HepG2 (cell line): ENCODE measurements around the gene MUTYH. TPM values are rescaled to one million over a fixed set of nuclear protein-coding genes. Genes with fewer than 3 reads are reported as not detected.

ENCODE experiments used
- ATAC-seq: fragments of 200-7000 bp; cut with Tn5 transposase; 3 replicates; pipeline ENCODE4 v1.9.1; 2020; ENCODE audit warnings: mild to moderate bottlenecking, moderate library complexity
- BruUV-seq: library from RNA; stranded (reverse); fragments of 400-500 nt; replicated peaks from 2 replicates; lab custom pipeline; 2021; lab: Mats Ljungman, UMichigan
- CTCF ChIA-PET: fragments of 300-600 bp; formaldehyde crosslinking; extraction: SDS; loops from one replicate; lab custom pipeline; 2021; ENCODE audit warnings: low total read pairs, inconsistent platforms, low intra/inter-chr PET ratio; lab: Yijun Ruan, JAX
- POLR2A ChIA-PET: fragments of 350-600 bp; sonication (Branson Sonifier 250); formaldehyde crosslinking; loops from one replicate; lab custom pipeline; 2020; ENCODE audit warnings: antibody characterized with exemption, inconsistent platforms; lab: Yijun Ruan, JAX
- DNase-seq: peaks from one replicate; pipeline ENCODE4 v3.0.0-alpha.2; 2015; ENCODE audit warnings: low spot score
- FAIRE-seq: peaks from 3 replicates; lab custom pipeline; 2011; peaks lifted over from hg19 to GRCh38; lab: Jason Lieb, UNC
- H2AFZ ChIP-seq: one replicate; pipeline ENCODE4 v1.6.1; 2011; ENCODE audit warnings: low read length, inconsistent platforms
- H3K27ac ChIP-seq: fragments of 300-600 bp; 3 replicates; pipeline ENCODE4 v1.8.0; 2011; ENCODE audit warnings: mixed run types, mild to moderate bottlenecking, mixed read lengths, low read length, inconsistent platforms; ENCODE audit not compliant: insufficient read depth; ENCODE audit errors: extremely low read length
- H3K27me3 ChIP-seq, 2 experiments: fragments of 200-600 bp in 1 of 2; 2 replicates in 1 of 2; 3 replicates in 1 of 2; pipeline versions ENCODE4 v1.6.0 to v1.8.0; 2011; ENCODE audit warnings: low read length in 2 of 2, mild to moderate bottlenecking in 2 of 2, moderate library complexity in 2 of 2, inconsistent platforms in 1 of 2; ENCODE audit not compliant: insufficient read depth in 2 of 2, control insufficient read depth in 1 of 2
- H3K36me3 ChIP-seq, 2 experiments: fragments of 200-600 bp in 1 of 2; replicated peaks in 1 of 2; 2 replicates in 1 of 2; 3 replicates in 1 of 2; pipeline versions ENCODE4 v1.5.1 to v1.8.0; 2011; ENCODE audit warnings: low read length in 2 of 2, inconsistent platforms in 1 of 2; ENCODE audit not compliant: insufficient read depth in 2 of 2, control insufficient read depth in 1 of 2
- H3K4me1 ChIP-seq: 2 replicates; pipeline ENCODE4 v1.5.1; 2012; ENCODE audit warnings: low read length, inconsistent platforms; ENCODE audit not compliant: insufficient read depth
- H3K4me2 ChIP-seq: 2 replicates; pipeline ENCODE4 v1.6.0; 2011; ENCODE audit warnings: low read depth, low read length, inconsistent platforms
- H3K4me3 ChIP-seq, 3 experiments: fragments of 200-600 bp in 1 of 3; sonication (generic), shearing (Covaris generic) in 1 of 3; replicated peaks in 1 of 3; 2 replicates each; pipeline ENCODE4 v1.5.1; 2011 to 2016; ENCODE audit warnings: low read length in 3 of 3, inconsistent platforms in 2 of 3, low read depth in 2 of 3, mild to moderate bottlenecking in 2 of 3, control low read depth in 1 of 3, mixed read lengths in 1 of 3; ENCODE audit not compliant: insufficient read depth in 1 of 3
- H3K79me2 ChIP-seq: one replicate; pipeline ENCODE4 v1.6.1; 2011; ENCODE audit warnings: low read length, inconsistent platforms; ENCODE audit not compliant: insufficient read depth
- H3K9ac ChIP-seq: 2 replicates; pipeline ENCODE4 v1.6.0; 2011; ENCODE audit warnings: mild to moderate bottlenecking, low read depth, low read length, inconsistent platforms; ENCODE audit not compliant: insufficient read depth
- H3K9me3 ChIP-seq: 2 replicates; pipeline ENCODE4 v1.5.1; 2012; ENCODE audit warnings: mild to moderate bottlenecking, low read length
- H4K20me1 ChIP-seq: 2 replicates; pipeline ENCODE4 v1.6.0; 2011; ENCODE audit warnings: inconsistent platforms, mild to moderate bottlenecking, low read length, moderate library complexity; ENCODE audit not compliant: insufficient read depth
- IKZF4 ChIP-seq: sonication (generic); formaldehyde crosslinking; IDR thresholded peaks from 2 replicates; pipeline ENCODE4 v1.5.1; 2020; ENCODE audit warnings: borderline replicate concordance, mild to moderate bottlenecking, low read depth, missing genetic modification reagents; ENCODE audit errors: not compliant biosample characterization
- KMT2A ChIP-seq: sonication (generic); formaldehyde crosslinking; IDR thresholded peaks from 2 replicates; pipeline ENCODE4 v1.4.0; 2020; ENCODE audit warnings: missing genetic modification reagents
- MAFG ChIP-seq: sonication (generic); formaldehyde crosslinking; IDR thresholded peaks from 2 replicates; pipeline ENCODE4 v1.5.1; 2020; ENCODE audit warnings: mild to moderate bottlenecking, missing genetic modification reagents
- NFE2L2 ChIP-seq: fragments of 150-350 bp; IDR thresholded peaks from 2 replicates; pipeline ENCODE4 v1.6.1; 2014; ENCODE audit warnings: low read length
- NFIB ChIP-seq: sonication (generic); formaldehyde crosslinking; IDR thresholded peaks from 2 replicates; pipeline ENCODE4 v1.9.0; 2021; ENCODE audit warnings: missing genetic modification reagents, mild to moderate bottlenecking, borderline replicate concordance
- POLR2AphosphoS5 ChIP-seq: IDR thresholded peaks from 2 replicates; pipeline ENCODE4 v1.6.1; 2012; ENCODE audit warnings: low read depth, low read length
- PPARG ChIP-seq: conservative IDR thresholded peaks from 2 replicates; pipeline ENCODE4 v1.6.1; 2016; ENCODE audit warnings: missing biosample characterization, missing genetic modification reagents
- RBM22 ChIP-seq: fragments of 200-400 bp; formaldehyde crosslinking; optimal IDR thresholded peaks from 2 replicates; pipeline ENCODE3; 2017; ENCODE audit warnings: mild to moderate bottlenecking, low read length, moderate library complexity
- TCF7L2 ChIP-seq: IDR thresholded peaks from 2 replicates; pipeline ENCODE4 v1.6.1; 2011; ENCODE audit warnings: mild to moderate bottlenecking, low read depth, low read length, moderate library complexity
- ZNF263 ChIP-seq: sonication (generic); formaldehyde crosslinking; IDR thresholded peaks from 2 replicates; pipeline ENCODE4 v1.4.0; 2020; ENCODE audit warnings: missing genetic modification reagents
- WGBS: methylation state at CpG from one replicate; pipeline ENCODE4 v1.1.6; 2017; ENCODE audit warnings: low lambda C conversion rate; 5-methylcytosine and 5-hydroxymethylcytosine counted together
- in situ Hi-C: cut with HindIII; loops from 2 replicates; pipeline ENCODE4 v1.10.0; 2017; ENCODE audit warnings: low pct_unique_long_range_greater_than_20kb; ENCODE audit not compliant: extremely low pct_ligation_motif_present
- intact Hi-C: fragments of 100-400 bp; cut with micrococcal nuclease; formaldehyde crosslinking; loops from one replicate; pipeline ENCODE4 v1.10.0; 2022; ENCODE audit not compliant: unreplicated experiment
- polyA plus RNA-seq, 8 experiments: library from polyadenylated mRNA; depleted of rRNA in 3 of 8; stranded (reverse) in 7 of 8; unstranded in 1 of 8; fragments of >200 nt; fragmentation: Illumina TruSeq in 4 of 8; extraction: Trizol in 4 of 8; gene quantifications; 2 replicates each; pipeline versions ENCODE4 v1.2.1 to v1.2.3, GENCODE V29; 2011 to 2016; ENCODE audit warnings: low read depth in 4 of 8, missing spikeins in 1 of 8, mixed read lengths in 1 of 8; ENCODE audit not compliant: insufficient read depth in 1 of 8
- total RNA-seq, 5 experiments: library from RNA; depleted of rRNA; stranded (reverse); fragments of >200 nt; fragmentation: Illumina TruSeq; extraction: Trizol; gene quantifications; 2 replicates each; pipeline ENCODE4 v1.2.3, GENCODE V29; 2016; ENCODE audit warnings: low read depth in 1 of 5
- TF ChIP-seq, protein P1 (sequence below): sonication (generic); formaldehyde crosslinking; IDR thresholded peaks from 2 replicates; pipeline ENCODE4 v1.4.0; 2020; ENCODE audit warnings: missing genetic modification reagents, borderline replicate concordance
- TF ChIP-seq, protein P2 (sequence below): sonication (generic); formaldehyde crosslinking; IDR thresholded peaks from 2 replicates; pipeline ENCODE4 v1.5.0; 2020; ENCODE audit warnings: missing genetic modification reagents, mild to moderate bottlenecking, borderline replicate concordance

The MUTYH gene
- total and polyA plus RNA-seq, 2 of the 13 experiments (the other 11 are each of a cell fraction or from before 2014, with no cell fraction given): 16.3 to 17.1 TPM

DNA sequence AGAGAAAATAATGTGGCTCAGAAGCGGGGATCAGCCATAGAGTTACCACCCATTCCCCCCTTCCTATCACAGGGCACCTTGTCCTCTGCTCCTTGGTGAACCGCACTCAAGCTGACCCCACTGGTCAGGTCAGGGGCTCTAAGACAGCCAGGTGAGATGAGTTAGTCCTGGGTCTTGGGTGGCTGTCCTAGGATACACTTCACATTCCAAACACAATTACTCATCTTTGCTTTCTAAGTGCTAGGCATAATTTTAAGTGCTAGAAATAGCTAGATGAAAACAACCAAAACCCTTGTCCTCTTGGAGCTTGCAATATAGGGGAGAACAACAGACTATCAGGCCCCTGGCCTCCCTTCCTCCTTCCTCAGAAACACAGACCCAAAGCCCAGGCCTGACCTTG is 7.8 kb upstream of the MUTYH start:
- Histone ChIP-seq H4K20me1 (no peaks in the 10 kb centered on the region), H3K36me3 (peaks cover 6 to 20% of the 10 kb centered on the region in 2 experiments; a peak in 4 of 5 replicates), H3K27me3 (no peaks in the 10 kb centered on the region), H3K4me1 (peaks cover 9% of the 10 kb centered on the region), H3K79me2 (no peaks in the 10 kb centered on the region), H2AFZ (no peak overlapping the region), H3K4me3 (no peak overlapping the region), H3K27ac (no peak overlapping the region), H3K9me3 (no peaks in the 10 kb centered on the region)
- no TSS peak for BruUV-seq
- intact Hi-C loops: no loop called here
- 95% methylated on average over 2 of the region's 2 CpGs for WGBS
- in situ Hi-C loops: no loop called here
- no peak for FAIRE-seq
- TF ChIP-seq MAFG: no peak
- TF ChIP-seq IKZF4 (CRISPR knock-in tag): no peak
- TF ChIP-seq, all 625 proteins: peak for 0
- CTCF ChIA-PET: no interaction called here
- Histone ChIP-seq H3K9ac (no peak overlapping the region), H3K4me2 (no peak overlapping the region)
- ATAC-seq (peak; percentile 10; the same call in 2 of the 3 replicates), DNase-seq (no peak)
- POLR2A ChIA-PET: interaction anchor here (4.9 kb wide), 1 partner anchor 9 kb away, joined by 49 read pairs; the partner anchor contains the start of genes MUTYH and TOE1

DNA sequence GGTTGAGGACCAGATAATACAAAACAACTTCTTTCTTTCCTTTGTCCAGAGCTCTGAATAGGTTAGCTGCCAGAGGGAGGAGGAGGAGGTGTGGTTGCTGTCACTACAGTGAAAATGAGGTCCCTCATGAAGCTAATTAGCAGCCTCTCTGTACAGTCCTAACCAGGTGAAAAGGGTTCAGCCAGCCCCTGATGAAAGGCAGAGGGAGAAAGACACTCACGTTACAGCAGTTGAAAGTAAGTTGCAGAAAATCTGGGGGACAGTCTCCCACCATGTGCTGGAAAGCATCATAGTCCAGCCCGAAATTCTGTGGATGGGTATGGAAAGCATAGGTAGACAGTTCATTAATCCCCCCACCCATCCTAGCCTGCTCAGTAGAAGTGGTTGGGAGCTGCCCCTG is 6.2 kb upstream of the MUTYH start:
- peaks cover 14% of the 10 kb centered on the region for H3K4me1 ChIP-seq
- no peak overlapping the region for H3K4me3 ChIP-seq
- ChIA-PET POLR2A (interaction anchor here (1.3 to 2.7 kb wide), 2 partner anchors 43 to 335 kb away, joined by 3 to 8 read pairs; partner anchors contain the start of gene HECTD3), CTCF (no interaction called here)
- H2AFZ ChIP-seq: no peak overlapping the region
- WGBS: 87% methylated on average over 2 of the region's 2 CpGs
- no peak overlapping the region for H3K27ac ChIP-seq
- H3K9me3 ChIP-seq: no peaks in the 10 kb centered on the region
- H3K79me2 ChIP-seq: peaks cover 7% of the 10 kb centered on the region
- H3K27me3 ChIP-seq: no peaks in the 10 kb centered on the region
- H3K36me3 ChIP-seq: peaks cover 15 to 34% of the 10 kb centered on the region in 2 experiments
- H4K20me1 ChIP-seq: no peaks in the 10 kb centered on the region
- FAIRE-seq (no peak), ATAC-seq (no peak), DNase-seq (no peak)
- BruUV-seq: no TSS peak
- in situ Hi-C loops (no loop called here), intact Hi-C loops (no loop called here)
- H3K4me2 ChIP-seq: no peak overlapping the region
- TF ChIP-seq KMT2A (CRISPR knock-in tag) (no peak), RBM22 (peak; percentile 82), NFE2L2 (no peak), ZNF263 (CRISPR knock-in tag) (no peak), PPARG (CRISPR knock-in tag) (no peak), NFIB (CRISPR knock-in tag) (no peak), POLR2AphosphoS5 (peak; percentile 25; the same call in 1 of the 2 replicates), TCF7L2 (no peak)
- TF ChIP-seq, protein P1, sequence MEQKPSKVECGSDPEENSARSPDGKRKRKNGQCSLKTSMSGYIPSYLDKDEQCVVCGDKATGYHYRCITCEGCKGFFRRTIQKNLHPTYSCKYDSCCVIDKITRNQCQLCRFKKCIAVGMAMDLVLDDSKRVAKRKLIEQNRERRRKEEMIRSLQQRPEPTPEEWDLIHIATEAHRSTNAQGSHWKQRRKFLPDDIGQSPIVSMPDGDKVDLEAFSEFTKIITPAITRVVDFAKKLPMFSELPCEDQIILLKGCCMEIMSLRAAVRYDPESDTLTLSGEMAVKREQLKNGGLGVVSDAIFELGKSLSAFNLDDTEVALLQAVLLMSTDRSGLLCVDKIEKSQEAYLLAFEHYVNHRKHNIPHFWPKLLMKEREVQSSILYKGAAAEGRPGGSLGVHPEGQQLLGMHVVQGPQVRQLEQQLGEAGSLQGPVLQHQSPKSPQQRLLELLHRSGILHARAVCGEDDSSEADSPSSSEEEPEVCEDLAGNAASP: no peak
- TF ChIP-seq, protein P2, sequence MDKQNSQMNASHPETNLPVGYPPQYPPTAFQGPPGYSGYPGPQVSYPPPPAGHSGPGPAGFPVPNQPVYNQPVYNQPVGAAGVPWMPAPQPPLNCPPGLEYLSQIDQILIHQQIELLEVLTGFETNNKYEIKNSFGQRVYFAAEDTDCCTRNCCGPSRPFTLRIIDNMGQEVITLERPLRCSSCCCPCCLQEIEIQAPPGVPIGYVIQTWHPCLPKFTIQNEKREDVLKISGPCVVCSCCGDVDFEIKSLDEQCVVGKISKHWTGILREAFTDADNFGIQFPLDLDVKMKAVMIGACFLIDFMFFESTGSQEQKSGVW (CRISPR knock-in tag): no peak
- no peak overlapping the region for H3K9ac ChIP-seq
